ENCODE measurements around the gene ASAH2. TPM values are rescaled to one million over a fixed set of nuclear protein-coding genes. Genes with fewer than 3 reads are reported as not detected.

Gene ASAH2
- total and polyA plus RNA-seq, 2 of the 8 experiments (the other 6 are each of a cell fraction or from before 2014, with no cell fraction given) = 1.2 to 3.1 TPM

DNA sequence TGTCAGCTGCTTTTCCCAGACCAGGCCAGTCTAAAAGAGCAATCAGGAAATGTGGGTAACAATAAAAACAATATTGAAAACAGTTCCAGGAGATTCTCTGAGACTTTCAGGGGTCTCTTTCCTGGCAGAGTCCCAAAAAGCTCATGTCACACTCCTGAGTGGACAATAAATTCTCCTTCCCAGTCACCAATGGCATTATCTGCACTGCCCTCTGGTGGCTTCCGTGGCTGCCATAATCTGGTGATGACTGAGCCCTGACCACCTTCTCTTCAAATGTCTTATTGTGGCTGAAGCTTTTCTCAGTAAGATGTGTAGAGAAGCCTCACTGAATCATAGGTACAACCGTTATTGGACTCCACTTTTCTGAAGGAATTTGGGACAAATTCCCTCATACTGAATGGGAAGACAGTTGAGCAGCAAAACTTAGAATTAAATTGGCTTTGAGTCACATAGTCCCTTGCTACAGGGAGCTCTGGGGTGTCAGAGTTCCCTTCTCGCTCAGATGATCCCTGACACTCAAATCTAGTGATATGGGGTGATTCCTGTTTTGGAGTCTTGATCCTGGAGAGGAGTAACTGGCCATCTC lies 24.4 kb upstream of the ASAH2 start:
- Histone ChIP-seq H3K4me3 (ENCODE audit: extremely low read depth in 1 of 4, insufficient read depth in 2 of 4, low read depth in 3 of 4, low read length in 4 of 4) (no peak overlapping the region), H2BK5ac (ENCODE audit: low read depth, low read length) (no peak overlapping the region), H3K36me3 (ENCODE audit: control insufficient read depth in 2 of 4, insufficient read depth in 4 of 4, low read length in 3 of 4) (no peaks in the 10 kb centered on the region), H4K5ac (ENCODE audit: insufficient read length, low read depth, low read length) (no peak overlapping the region), H3K14ac (ENCODE audit: insufficient read length) (no peak overlapping the region), H2BK20ac (ENCODE audit: low read length) (no peak overlapping the region), H3K9ac (replicated peaks in 1 of 4; ENCODE audit: extremely low read depth in 1 of 4, low read depth in 3 of 4, low read length in 3 of 4) (no peak overlapping the region), H4K20me1 (replicated peaks in 1 of 2; ENCODE audit: control insufficient read depth in 1 of 2, insufficient read depth in 2 of 2, low read length in 2 of 2) (no peaks in the 10 kb centered on the region), H3K79me2 (ENCODE audit: control insufficient read depth in 1 of 2, insufficient read depth in 2 of 2, low read length in 2 of 2) (no peaks in the 10 kb centered on the region), H4K91ac (replicated peaks; ENCODE audit: insufficient read length, low read length) (no peak overlapping the region), H2BK15ac (ENCODE audit: low read length) (no peak overlapping the region), H3K4me2 (ENCODE audit: insufficient read depth in 1 of 2, low read depth in 2 of 2, low read length in 2 of 2) (no peak overlapping the region), H3K27ac (ENCODE audit: low read depth, low read length) (no peak overlapping the region), H3K23ac (ENCODE audit: insufficient read length) (no peak overlapping the region), H3K79me1 (ENCODE audit: low read depth, low read length) (no peaks in the 10 kb centered on the region), H3K18ac (ENCODE audit: extremely low read depth, low read length) (no peak overlapping the region), H4K8ac (ENCODE audit: extremely low read depth, insufficient read depth, low read length) (no peak overlapping the region), H3K23me2 (ENCODE audit: low read depth, low read length) (no peaks in the 10 kb centered on the region), H3K27me3 (replicated peaks in 1 of 4; ENCODE audit: control insufficient read depth in 3 of 4, extremely low read depth in 1 of 4, insufficient read depth in 3 of 4, low read length in 3 of 4) (no peaks in the 10 kb centered on the region), H2BK120ac (replicated peaks; ENCODE audit: low read depth, low read length) (no peak overlapping the region), H2AFZ (ENCODE audit: low read length) (no peak overlapping the region), H3K4me1 (replicated peaks in 1 of 4; ENCODE audit: control insufficient read depth in 3 of 4, insufficient read depth in 4 of 4, low read length in 3 of 4) (no peaks in the 10 kb centered on the region), H2BK12ac (ENCODE audit: low read depth, low read length) (no peak overlapping the region), H3K56ac (replicated peaks; ENCODE audit: insufficient read length, low read depth, low read length) (no peak overlapping the region), H3K9me3 (ENCODE audit: insufficient read depth in 2 of 2, low read depth in 1 of 2, low read length in 1 of 2) (no peaks in the 10 kb centered on the region), H3K4ac (replicated peaks; ENCODE audit: insufficient read length, low read depth, low read length) (no peak overlapping the region), H2AK5ac (ENCODE audit: low read depth, low read length) (no peak overlapping the region)
- DNase-seq (ENCODE audit: low read depth in 1 of 2, low spot score in 2 of 2) (peak in 1 of 2 experiments; percentile 63), FAIRE-seq (no peak)
- ChIA-PET POLR2A (ENCODE audit: partially characterized antibody) (no interaction called here), CTCF (ENCODE audit: partially characterized antibody) (interaction anchor here (0.6 to 3.8 kb wide), 22 partner anchors 9 to 99 kb away, joined by 3 to 23 read pairs (median 5); partner anchors contain the start of gene ASAH2)
- WGBS, 2 experiments (ENCODE audit: extremely low coverage in 1 of 2, insufficient coverage in 1 of 2, insufficient read length in 1 of 2, insufficient replicate concordance in 2 of 2, low coverage in 1 of 2, low lambda C conversion rate in 2 of 2, missing lambda C conversion rate in 1 of 2) = 53% methylated on average over 3 of the region's 3 CpGs; no CpG with 5 or more reads in 1 of the 2 experiments
- no peak for TF ChIP-seq RNF2 (IDR thresholded peaks at IDR 0.05; ENCODE audit: borderline replicate concordance, low read depth, low read length, missing control alignments, poor library complexity, severe bottlenecking)
- TF ChIP-seq, protein P1, sequence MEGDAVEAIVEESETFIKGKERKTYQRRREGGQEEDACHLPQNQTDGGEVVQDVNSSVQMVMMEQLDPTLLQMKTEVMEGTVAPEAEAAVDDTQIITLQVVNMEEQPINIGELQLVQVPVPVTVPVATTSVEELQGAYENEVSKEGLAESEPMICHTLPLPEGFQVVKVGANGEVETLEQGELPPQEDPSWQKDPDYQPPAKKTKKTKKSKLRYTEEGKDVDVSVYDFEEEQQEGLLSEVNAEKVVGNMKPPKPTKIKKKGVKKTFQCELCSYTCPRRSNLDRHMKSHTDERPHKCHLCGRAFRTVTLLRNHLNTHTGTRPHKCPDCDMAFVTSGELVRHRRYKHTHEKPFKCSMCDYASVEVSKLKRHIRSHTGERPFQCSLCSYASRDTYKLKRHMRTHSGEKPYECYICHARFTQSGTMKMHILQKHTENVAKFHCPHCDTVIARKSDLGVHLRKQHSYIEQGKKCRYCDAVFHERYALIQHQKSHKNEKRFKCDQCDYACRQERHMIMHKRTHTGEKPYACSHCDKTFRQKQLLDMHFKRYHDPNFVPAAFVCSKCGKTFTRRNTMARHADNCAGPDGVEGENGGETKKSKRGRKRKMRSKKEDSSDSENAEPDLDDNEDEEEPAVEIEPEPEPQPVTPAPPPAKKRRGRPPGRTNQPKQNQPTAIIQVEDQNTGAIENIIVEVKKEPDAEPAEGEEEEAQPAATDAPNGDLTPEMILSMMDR (IDR thresholded peaks at IDR 0.05; ENCODE audit: control extremely low read depth in 1 of 3, insufficient read depth in 1 of 3, low read depth in 1 of 3, low read length in 3 of 3) = peak; percentile 62 to 76 (median 74)
- peak; percentile 63 to 65 for TF ChIP-seq RAD21 (IDR thresholded peaks at IDR 0.05 in 1 of 2, conservative IDR thresholded peaks at IDR 0.05 in 1 of 2; ENCODE audit: low read depth in 2 of 2, low read length in 2 of 2)
